NT2/D1 (cell line): ENCODE measurements around the gene CCDC57.

Source experiments
- YY1 ChIP-seq: IDR thresholded peaks from 2 replicates; pipeline ENCODE4 v1.6.1; 2011; ENCODE audit not compliant: insufficient read length, insufficient read depth
- ZNF274 ChIP-seq: IDR thresholded peaks from 2 replicates; pipeline ENCODE4 v1.6.1; 2011; ENCODE audit warnings: mild to moderate bottlenecking, low read depth, low read length

DNA sequence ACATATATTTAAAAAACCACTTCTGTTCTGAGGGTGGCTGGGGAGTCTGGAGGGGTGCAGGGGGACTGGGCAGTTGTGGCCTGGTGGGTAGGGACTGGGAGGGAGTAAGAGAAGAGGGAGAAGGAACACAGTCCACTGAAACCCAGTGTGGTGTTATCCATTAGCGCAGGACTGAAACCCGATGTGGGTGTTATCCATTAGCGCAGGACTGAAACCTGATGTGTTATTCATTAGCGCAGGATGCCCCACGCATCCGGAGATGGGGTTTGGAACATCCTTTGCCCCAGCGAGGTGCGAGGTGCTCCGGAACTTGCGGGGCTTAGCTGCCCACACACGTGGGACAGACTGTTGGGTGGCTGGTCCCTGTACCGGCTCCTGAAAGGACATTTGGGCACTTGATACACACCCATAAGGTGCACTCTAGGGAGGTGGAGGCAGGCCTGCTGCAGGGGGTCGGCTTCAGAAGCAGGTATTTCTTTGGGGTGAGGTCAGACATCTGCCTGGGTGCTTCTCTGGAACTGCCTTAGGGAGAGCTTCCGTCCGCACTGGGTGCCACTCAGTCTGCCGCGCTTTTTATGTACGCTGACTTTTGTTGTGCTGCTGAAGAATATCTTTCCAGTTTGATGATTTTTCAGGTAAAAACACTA, 94.4 kb downstream of the CCDC57 start:
- TF ChIP-seq ZNF274 (no peak), YY1 (no peak)
